ENCODE results near the gene VPS72. TPM values are rescaled to one million over a fixed set of nuclear protein-coding genes. Genes with fewer than 3 reads are reported as not detected.

Gene VPS72
- total and polyA plus RNA-seq, 2 donors (not counting 3 experiments of a cell fraction or from before 2014, with no cell fraction given) = 76.2 to 85.2 TPM

GRCh38 chr1:151184211-151184610 is 5.8 kb downstream of the VPS72 start:
- Histone ChIP-seq H3K4me2 (ENCODE audit: insufficient read depth, low read length) (no peak overlapping the region), H2AFZ (ENCODE audit: low read depth, low read length) (no peak overlapping the region), H3K79me2 (ENCODE audit: control insufficient read depth, insufficient read depth, low read length) (peaks cover 24% of the 10 kb centered on the region), H4K20me1 (replicated peaks; ENCODE audit: control insufficient read depth, extremely low read depth, insufficient read depth, low read length) (no peaks in the 10 kb centered on the region), H3K9me1 (replicated peaks; ENCODE audit: control insufficient read depth, extremely low read depth, insufficient read depth, low read length) (no peaks in the 10 kb centered on the region), H3K27ac (ENCODE audit: insufficient read depth, low read depth, low read length) (no peak overlapping the region), H3K9ac (replicated peaks; ENCODE audit: extremely low read depth, insufficient read depth, low read length) (no peak overlapping the region), H3K9me3 (replicated peaks; ENCODE audit: control insufficient read depth, insufficient read depth, low read length) (no peaks in the 10 kb centered on the region), H3K27me3 (ENCODE audit: control insufficient read depth in 2 of 2, insufficient read depth in 2 of 2, low read length in 2 of 2) (no peaks in the 10 kb centered on the region), H3K4me1 (ENCODE audit: control insufficient read depth, extremely low read depth, insufficient read depth, low read length) (peaks cover 8% of the 10 kb centered on the region), H3K4me3 (replicated peaks in 1 of 3; ENCODE audit: insufficient read depth in 1 of 3, low read depth in 1 of 3, low read length in 3 of 3) (no peak overlapping the region), H3K36me3 (ENCODE audit: control insufficient read depth in 2 of 2, extremely low read depth in 1 of 2, insufficient read depth in 2 of 2, low read length in 2 of 2) (peaks cover 15 to 17% of the 10 kb centered on the region in 2 experiments)
- FAIRE-seq (no peak), DNase-seq (ENCODE audit: low read depth, low spot score) (no peak)
- TF ChIP-seq JUN (IDR thresholded peaks at IDR 0.05; ENCODE audit: borderline replicate concordance, insufficient read depth, insufficient read length, low read depth) (no peak), CTCF (IDR thresholded peaks at IDR 0.05; ENCODE audit: extremely low read depth in 1 of 2, insufficient read depth in 1 of 2, low read depth in 1 of 2, low read length in 2 of 2) (no peak), GATA2 (IDR thresholded peaks at IDR 0.05; ENCODE audit: insufficient read depth, insufficient read length, low read depth, low read length) (no peak), MYC (IDR thresholded peaks at IDR 0.05; ENCODE audit: low read depth, low read length) (no peak), POLR2AphosphoS5 (IDR thresholded peaks at IDR 0.05; ENCODE audit: insufficient read depth, low read depth, low read length) (no peak), FOS (IDR thresholded peaks at IDR 0.05; ENCODE audit: borderline replicate concordance, insufficient read depth, low read length) (no peak), POLR2A (IDR thresholded peaks at IDR 0.05; ENCODE audit: low read depth, low read length) (no peak), MAX (IDR thresholded peaks at IDR 0.05; ENCODE audit: insufficient read depth, insufficient read length) (no peak), EZH2 (IDR thresholded peaks at IDR 0.05; ENCODE audit: borderline replicate concordance, low read depth, low read length, severe bottlenecking) (no peak)
- POLR2A ChIA-PET = no interaction called here
- CTCF ChIA-PET = interaction anchor here (1.7 kb wide), 1 partner anchor 85 kb away, joined by 5 read pairs; no protein-coding TSS in a partner anchor
- dilution Hi-C loops (cut with MboI; ENCODE audit: extremely low pct_ligation_motif_present, low sequenced_read_pairs) = no loop called here
- no TSS peak for BruUV-seq (replicated peaks)
- intact Hi-C loops (cut with micrococcal nuclease) = no loop called here
